Small intestine (tissue), 7 donors: ENCODE measurements around the gene REN. TPM values are rescaled to one million over a fixed set of nuclear protein-coding genes. Genes with fewer than 3 reads are reported as not detected.

ENCODE experiments used
- DNase-seq, 2 donors: peaks; one replicate each; pipeline versions ENCODE4 v3.0.0 to v3.0.0-alpha.2; 2013
- FAIRE-seq: peaks from 2 replicates; lab custom pipeline; 2012; peaks lifted over from hg19 to GRCh38; lab: Jason Lieb, UNC
- H3K27ac ChIP-seq, 3 donors: one replicate each; pipeline ENCODE4 v1.5.1; 2013; ENCODE audit warnings: low read length in 2 of 3, mild to moderate bottlenecking in 2 of 3, control low read depth in 1 of 3, inconsistent platforms in 1 of 3, low read depth in 1 of 3, moderate library complexity in 1 of 3
- H3K27me3 ChIP-seq, 3 donors: one replicate each; pipeline ENCODE4 v1.6.1; 2013; ENCODE audit warnings: low read length in 3 of 3, inconsistent platforms in 1 of 3; ENCODE audit not compliant: control insufficient read depth in 3 of 3, insufficient read depth in 3 of 3
- H3K36me3 ChIP-seq, 3 donors: one replicate each; pipeline ENCODE4 v1.6.1; 2013; ENCODE audit warnings: low read length in 3 of 3, inconsistent platforms in 1 of 3, low read depth in 1 of 3, mild to moderate bottlenecking in 1 of 3, moderate library complexity in 1 of 3; ENCODE audit not compliant: control insufficient read depth in 3 of 3, insufficient read depth in 2 of 3
- H3K4me1 ChIP-seq, 3 donors: one replicate each; pipeline ENCODE4 v1.6.1; 2013; ENCODE audit warnings: low read length in 2 of 3, inconsistent platforms in 1 of 3, low read depth in 1 of 3, mild to moderate bottlenecking in 1 of 3, moderate library complexity in 1 of 3; ENCODE audit not compliant: control insufficient read depth in 3 of 3, insufficient read depth in 2 of 3
- H3K4me3 ChIP-seq, 3 donors: one replicate each; pipeline ENCODE4 v1.5.1; 2013; ENCODE audit warnings: low read length in 3 of 3, control low read depth in 1 of 3, inconsistent platforms in 1 of 3, low read depth in 1 of 3, mild to moderate bottlenecking in 1 of 3, moderate library complexity in 1 of 3
- H3K9me3 ChIP-seq, 2 donors: one replicate each; pipeline ENCODE4 v1.6.1; 2013; ENCODE audit warnings: low read depth in 1 of 2, low read length in 1 of 2; ENCODE audit not compliant: control insufficient read depth in 2 of 2, insufficient read depth in 1 of 2
- WGBS, 3 donors: extraction: QIAGEN DNeasy Blood & Tissue Kit; methylation state at CpG; one replicate each; pipeline ENCODE4 v1.1.7; 2013; 5-methylcytosine and 5-hydroxymethylcytosine counted together
- polyA plus RNA-seq, 4 donors: library from polyadenylated mRNA; stranded (reverse) in 3 of 4; unstranded in 1 of 4; fragments of 200-250 nt in 3 of 4; fragments of 120-200 nt in 1 of 4; gene quantifications; one replicate each; pipeline versions ENCODE4 v1.2.1 to v1.2.3, GENCODE V29; 2013
- donor health status: healthy with polysubstance abuse.
- donor health status: control.
- donor health status: control.
- donor health status: Bipolar disorder and iron deficiency.
- donor health status: healthy.

The REN gene
- polyA plus RNA-seq, 4 donors = 0.04 to 418 TPM; not detected in 2

GRCh38 chr1:204121840-204122555, 44.1 kb downstream of the REN start:
- Histone ChIP-seq H3K4me1 (no peaks in the 10 kb centered on the region), H3K27me3 (no peaks in the 10 kb centered on the region), H3K36me3 (peaks cover 7 to 84% (median 8%) of the 10 kb centered on the region in 3 donors), H3K9me3 (no peaks in the 10 kb centered on the region), H3K4me3 (no peak overlapping the region), H3K27ac (no peak overlapping the region)
- FAIRE-seq (no peak), DNase-seq (no peak)
- 85 to 95% (median 89%) methylated on average over 16 to 17 of the region's 17 CpGs for WGBS, 3 donors

GRCh38 chr1:204116539-204116938, 49.6 kb downstream of the REN start:
- no peaks in the 10 kb centered on the region for H3K27me3 ChIP-seq
- H3K9me3 ChIP-seq = no peaks in the 10 kb centered on the region
- DNase-seq (no peak), FAIRE-seq (no peak)
- H3K4me1 ChIP-seq = peaks cover 0 to 2% (median 0%) of the 10 kb centered on the region in 3 donors
- no peak overlapping the region for H3K27ac ChIP-seq
- peaks cover 0 to 65% (median 3%) of the 10 kb centered on the region in 3 donors for H3K36me3 ChIP-seq
- WGBS, 3 donors = 87 to 94% (median 88%) methylated on average over 4 of the region's 4 CpGs
- H3K4me3 ChIP-seq = no peak overlapping the region

DNA sequence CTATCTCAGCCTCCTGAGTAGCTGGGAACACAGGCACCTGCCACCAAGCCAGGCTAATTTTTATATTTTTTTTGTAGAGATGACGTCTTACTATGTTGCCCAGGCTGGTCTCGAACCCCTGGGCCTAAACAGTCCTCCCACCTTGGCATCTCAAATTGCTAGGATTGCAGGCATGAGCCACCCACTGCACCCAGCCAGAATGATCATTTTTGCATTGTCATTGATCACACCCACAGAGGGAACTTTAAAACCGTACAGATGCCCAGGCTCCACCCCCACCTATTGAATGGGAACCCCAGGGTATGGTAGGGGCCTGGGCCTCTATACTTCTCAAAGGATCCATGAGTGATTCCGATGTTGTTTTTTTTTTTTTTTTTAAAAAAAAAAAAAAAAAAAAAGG, 51.0 kb downstream of the REN start:
- Histone ChIP-seq H3K27ac (no peak overlapping the region), H3K27me3 (no peaks in the 10 kb centered on the region), H3K4me3 (no peak overlapping the region), H3K36me3 (peaks cover 0 to 59% (median 3%) of the 10 kb centered on the region in 3 donors), H3K4me1 (peaks cover 0 to 2% (median 0%) of the 10 kb centered on the region in 3 donors), H3K9me3 (no peaks in the 10 kb centered on the region)
- DNase-seq (no peak), FAIRE-seq (no peak)
- WGBS, 3 donors = 84 to 86% (median 85%) methylated on average over 4 of the region's 4 CpGs

DNA sequence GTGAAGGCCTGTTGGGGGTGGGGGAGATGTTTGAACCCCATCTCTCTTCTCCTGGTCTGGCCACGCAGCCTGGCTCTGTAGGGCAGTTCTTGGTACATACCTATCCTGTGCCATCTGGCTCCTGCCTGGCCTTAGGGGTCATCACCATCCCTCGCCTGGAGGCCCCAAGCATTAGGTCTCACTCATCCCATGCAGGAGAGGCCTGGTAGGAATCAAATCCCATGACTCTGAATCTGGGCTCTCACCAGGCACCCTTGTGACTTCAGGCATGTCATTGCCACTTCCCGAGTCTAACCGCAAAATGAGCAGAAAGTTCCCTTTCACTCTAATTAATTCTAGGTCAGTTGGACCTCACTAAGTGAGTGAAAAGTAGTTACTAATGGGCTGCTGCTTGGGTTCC, 51.5 kb downstream of the REN start:
- Histone ChIP-seq H3K4me1 (peaks cover 0 to 2% (median 0%) of the 10 kb centered on the region in 3 donors), H3K9me3 (no peaks in the 10 kb centered on the region), H3K36me3 (peaks cover 0 to 59% (median 3%) of the 10 kb centered on the region in 3 donors), H3K4me3 (no peak overlapping the region), H3K27me3 (no peaks in the 10 kb centered on the region), H3K27ac (no peak overlapping the region)
- DNase-seq = no peak
- WGBS, 3 donors = 90 to 93% (median 91%) methylated on average over 4 of the region's 4 CpGs
- no peak for FAIRE-seq

DNA sequence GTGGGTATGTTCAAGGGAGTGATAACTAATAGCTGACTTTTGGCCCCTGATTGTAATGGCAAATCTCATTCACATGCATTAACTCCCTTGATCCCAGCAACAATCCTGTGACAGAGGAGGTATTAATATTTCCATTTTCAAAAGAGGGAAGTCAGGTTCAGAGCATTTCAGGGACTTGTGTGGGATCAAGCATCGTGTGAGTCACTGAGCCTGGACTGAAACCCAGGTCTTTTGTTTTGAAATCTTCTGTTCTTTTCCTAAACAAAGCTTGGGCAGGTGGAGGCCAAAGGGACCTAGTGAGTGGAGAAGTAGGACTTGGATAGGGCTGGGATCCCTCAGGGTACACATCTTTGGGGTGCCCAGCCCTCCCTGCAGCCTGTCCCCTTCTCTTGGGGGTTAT, 52.2 kb downstream of the REN start:
- WGBS, 3 donors = 70 to 79% (median 76%) methylated on average over 1 of the region's 1 CpG
- DNase-seq (no peak), FAIRE-seq (no peak)
- Histone ChIP-seq H3K27ac (no peak overlapping the region), H3K4me1 (peaks cover 0 to 2% (median 0%) of the 10 kb centered on the region in 3 donors), H3K4me3 (no peak overlapping the region), H3K9me3 (no peaks in the 10 kb centered on the region), H3K27me3 (no peaks in the 10 kb centered on the region), H3K36me3 (peaks cover 0 to 54% (median 0%) of the 10 kb centered on the region in 3 donors)

GRCh38 chr1:204112876-204113730, 53.0 kb downstream of the REN start:
- WGBS, 3 donors = 76 to 80% (median 77%) methylated on average over 11 of the region's 11 CpGs
- FAIRE-seq = no peak

DNA sequence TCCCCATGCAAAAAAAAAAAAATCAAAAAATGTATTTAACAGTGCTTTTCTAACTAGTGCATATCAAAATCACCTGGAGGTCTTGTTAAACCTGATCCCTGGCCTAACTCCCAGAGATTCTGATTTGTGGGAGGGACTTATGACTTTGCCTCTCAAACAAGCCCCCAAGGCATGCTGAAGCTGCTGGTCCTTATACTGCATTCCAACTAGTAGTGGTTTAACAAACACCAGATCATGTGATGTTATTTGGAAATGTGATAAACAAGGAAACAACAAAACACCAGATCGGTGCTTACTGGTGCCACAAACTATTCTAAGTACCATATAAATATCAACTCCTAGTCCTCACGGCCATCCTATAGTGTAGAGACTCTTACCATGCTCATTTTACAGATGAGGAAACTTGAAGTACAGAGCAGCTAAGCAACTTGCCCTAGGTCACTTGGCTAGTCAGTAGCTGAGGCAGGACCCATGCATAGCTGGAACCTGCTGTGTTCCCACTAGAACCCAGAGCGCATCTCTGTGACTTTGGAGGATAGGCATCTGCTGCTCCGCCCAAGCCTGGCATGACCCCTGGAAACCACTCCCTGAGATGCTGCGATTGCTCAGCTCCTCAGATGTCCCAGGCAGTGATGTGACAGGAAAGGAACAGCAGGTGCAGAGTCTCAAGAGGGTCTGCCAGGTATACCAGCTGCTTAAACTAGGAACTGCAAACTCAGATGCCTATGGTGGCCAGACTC, 55.1 kb downstream of the REN start:
- H3K36me3 ChIP-seq = peaks cover 0 to 33% (median 0%) of the 10 kb centered on the region in 3 donors
- H3K27ac ChIP-seq = no peak overlapping the region
- H3K4me3 ChIP-seq = no peak overlapping the region
- H3K27me3 ChIP-seq = no peaks in the 10 kb centered on the region
- whole genome bisulfite sequencing, 3 donors = 77 to 85% (median 79%) methylated on average over 5 of the region's 5 CpGs
- DNase-seq (no peak), FAIRE-seq (no peak)
- H3K9me3 ChIP-seq = no peaks in the 10 kb centered on the region
- peaks cover 0 to 2% (median 0%) of the 10 kb centered on the region in 3 donors for H3K4me1 ChIP-seq

More at GRCh38 chr1:204112876-204113730, 53.0 kb downstream of the REN start:
- no peak for DNase-seq
- Histone ChIP-seq H3K9me3 (no peaks in the 10 kb centered on the region), H3K4me1 (peaks cover 0 to 2% (median 0%) of the 10 kb centered on the region in 3 donors), H3K27me3 (no peaks in the 10 kb centered on the region), H3K27ac (no peak overlapping the region), H3K36me3 (peaks cover 0 to 49% (median 0%) of the 10 kb centered on the region in 3 donors), H3K4me3 (no peak overlapping the region)
